GM23338 (cell line): ENCODE measurements around the gene SCGB1C2. TPM values are rescaled to one million over a fixed set of nuclear protein-coding genes. Genes with fewer than 3 reads are reported as not detected.
A peak's percentile ranks its signal among the peaks of the same experiment; 100 is the strongest.

Source experiments
- ATAC-seq: fragments of 200-7000 bp; cut with Tn5 transposase; 3 replicates; pipeline ENCODE4 v1.9.1; 2020
- DNase-seq: peaks from one replicate; pipeline ENCODE4 v3.0.0-alpha.2; 2015; ENCODE audit warnings: low spot score
- H2AFZ ChIP-seq: fragments of 200-600 bp; sonication (generic); 2 replicates; pipeline ENCODE4 v1.8.0; 2016; ENCODE audit warnings: antibody characterized with exemption, mild to moderate bottlenecking, moderate library complexity
- H3F3A ChIP-seq: fragments of 200-600 bp; sonication (generic); replicated peaks from 2 replicates; pipeline ENCODE4 v1.8.0; 2017; ENCODE audit warnings: antibody characterized with exemption, mixed run types, low read depth
- H3K27ac ChIP-seq: fragments of 200-600 bp; sonication (generic); 2 replicates; pipeline ENCODE4 v1.6.1; 2016; ENCODE audit warnings: low read depth
- H3K27me3 ChIP-seq: fragments of 200-600 bp; sonication (generic); 2 replicates; pipeline ENCODE4 v1.8.0; 2016; ENCODE audit warnings: mild to moderate bottlenecking, mixed run types, moderate library complexity; ENCODE audit not compliant: insufficient read depth
- H3K36me3 ChIP-seq: fragments of 200-600 bp; sonication (generic); 2 replicates; pipeline ENCODE4 v1.8.0; 2016; ENCODE audit warnings: mild to moderate bottlenecking; ENCODE audit not compliant: insufficient read depth
- H3K4me1 ChIP-seq: fragments of 200-600 bp; sonication (generic); 2 replicates; pipeline ENCODE4 v1.8.0; 2016; ENCODE audit warnings: mild to moderate bottlenecking, moderate library complexity; ENCODE audit not compliant: insufficient read depth
- H3K4me2 ChIP-seq: fragments of 200-600 bp; sonication (generic); 2 replicates; pipeline ENCODE4 v1.7.1; 2017; ENCODE audit warnings: mixed run types
- H3K4me3 ChIP-seq: fragments of 200-600 bp; sonication (generic); 2 replicates; pipeline ENCODE4 v1.6.1; 2016; ENCODE audit warnings: mixed run types
- H3K79me2 ChIP-seq: fragments of 200-600 bp; sonication (generic); replicated peaks from 2 replicates; pipeline ENCODE4 v1.8.0; 2017; ENCODE audit warnings: mild to moderate bottlenecking; ENCODE audit not compliant: insufficient read depth
- H3K9me2 ChIP-seq: fragments of 200-600 bp; sonication (generic); 2 replicates; pipeline ENCODE4 v1.8.0; 2017; ENCODE audit not compliant: insufficient read depth
- H4K20me1 ChIP-seq: fragments of 200-600 bp; sonication (generic); replicated peaks from 2 replicates; pipeline ENCODE4 v1.8.0; 2017; ENCODE audit warnings: mild to moderate bottlenecking; ENCODE audit not compliant: insufficient read depth
- H3K27ac Mint-ChIP-seq: 2 replicates; pipeline ENCODE4 v1.8.0; 2020; ENCODE audit warnings: inconsistent platforms, mild to moderate bottlenecking, moderate library complexity, mixed read lengths
- H3K27me3 Mint-ChIP-seq: 3 replicates; pipeline ENCODE4 v1.8.0; 2022; ENCODE audit warnings: low read depth, mild to moderate bottlenecking, moderate library complexity, mixed read lengths, inconsistent platforms; ENCODE audit not compliant: insufficient read depth, poor library complexity
- H3K36me3 Mint-ChIP-seq: 3 replicates; pipeline ENCODE4 v1.8.0; 2021; ENCODE audit warnings: low read depth, mild to moderate bottlenecking, inconsistent platforms, moderate library complexity, mixed read lengths
- H3K4me1 Mint-ChIP-seq: 3 replicates; pipeline ENCODE4 v1.8.0; 2020; ENCODE audit warnings: mild to moderate bottlenecking, inconsistent platforms, mixed read lengths
- H3K4me3 Mint-ChIP-seq: 3 replicates; pipeline ENCODE4 v1.8.0; 2021; ENCODE audit warnings: moderate library complexity, mild to moderate bottlenecking, inconsistent platforms, mixed read lengths
- H3K9me3 Mint-ChIP-seq: 3 replicates; pipeline ENCODE4 v1.8.0; 2020; ENCODE audit warnings: moderate library complexity, mild to moderate bottlenecking, inconsistent platforms, mixed read lengths
- ETS1 ChIP-seq: IDR thresholded peaks from 2 replicates; pipeline ENCODE4 v1.6.1; 2016; ENCODE audit warnings: antibody characterized with exemption
- EZH2phosphoT487 ChIP-seq: fragments of 200-600 bp; sonication (generic); IDR thresholded peaks from one replicate; pipeline ENCODE4 v1.8.1; 2018; ENCODE audit warnings: antibody characterized with exemption; ENCODE audit not compliant: unreplicated experiment
- REST ChIP-seq: IDR thresholded peaks from one replicate; pipeline ENCODE4 v1.6.1; 2018; ENCODE audit warnings: antibody characterized with exemption; ENCODE audit not compliant: unreplicated experiment
- STAT1 ChIP-seq: IDR thresholded peaks from one replicate; pipeline ENCODE4 v1.6.1; 2016; ENCODE audit warnings: antibody characterized with exemption; ENCODE audit not compliant: unreplicated experiment
- ZNF114 ChIP-seq: fragments of 250-450 bp; sonication (Bioruptor Pico); IDR thresholded peaks from 2 replicates; pipeline ENCODE4 v1.5.0; 2020; ENCODE audit warnings: mild to moderate bottlenecking, moderate library complexity
- ZNF462 ChIP-seq: fragments of 250-450 bp; sonication (Bioruptor Pico); IDR thresholded peaks from 2 replicates; pipeline ENCODE4 v1.5.0; 2020; ENCODE audit warnings: mild to moderate bottlenecking, moderate library complexity
- polyA plus RNA-seq: library from polyadenylated mRNA; unstranded; fragments of >200 nt; fragmentation: Nextera tagmentation; extraction: Ambion mirVana; gene quantifications from 2 replicates; pipeline ENCODE4 v1.2.1, GENCODE V29; 2016
- total RNA-seq: library from RNA; depleted of rRNA; stranded (reverse); fragments of >200 nt; shearing (Covaris generic); gene quantifications from 2 replicates; pipeline ENCODE4 v1.2.3, GENCODE V29; 2014

SCGB1C2 gene
- total and polyA plus RNA-seq, 2 experiments from 2014 or later: not detected

GRCh38 chr17:179781-180380 is 42.5 kb downstream of the SCGB1C2 start:
- TF ChIP-seq EZH2phosphoT487 (no peak), REST (no peak), ETS1 (no peak), ZNF114 (CRISPR knock-in tag) (no peak), STAT1 (no peak), ZNF462 (no peak)
- Mint-ChIP-seq H3K27ac (no peak overlapping the region), H3K4me1 (peaks cover 13% of the 10 kb centered on the region), H3K4me3 (peak overlapping the region; percentile 62), H3K9me3 (no peaks in the 10 kb centered on the region), H3K27me3 (peaks cover 33% of the 10 kb centered on the region), H3K36me3 (no peaks in the 10 kb centered on the region; the same call in 2 of the 3 replicates)
- peak overlapping the region; percentile 67 for H3K4me3 ChIP-seq
- H3F3A ChIP-seq: peaks cover 10% of the 10 kb centered on the region; the same call in 1 of the 2 replicates
- no peaks in the 10 kb centered on the region for H3K79me2 ChIP-seq
- DNase-seq: peak; percentile 43
- H4K20me1 ChIP-seq: no peaks in the 10 kb centered on the region
- no peak overlapping the region; the same call in 1 of the 2 replicates for H2AFZ ChIP-seq
- peaks cover 42% of the 10 kb centered on the region for H3K27me3 ChIP-seq
- peaks cover 7% of the 10 kb centered on the region for H3K4me1 ChIP-seq
- peak overlapping the region; percentile 87 for H3K4me2 ChIP-seq
- no peaks in the 10 kb centered on the region for H3K9me2 ChIP-seq
- H3K36me3 ChIP-seq: no peaks in the 10 kb centered on the region
- no peak overlapping the region for H3K27ac ChIP-seq
- peak; percentile 44 for ATAC-seq
